ENCODE measurements around the gene TBC1D2. TPM values are rescaled to one million over a fixed set of nuclear protein-coding genes. Genes with fewer than 3 reads are reported as not detected.

The TBC1D2 gene
- total RNA-seq, 4 donors from 2014 or later: 11.3 to 33.5 (median 21.4) TPM

GRCh38 chr9:98234245-98234825 lies 21.1 kb downstream of the TBC1D2 start:
- no peak for TF ChIP-seq CTCF (IDR thresholded peaks at IDR 0.05; ENCODE audit: low read depth)

GRCh38 chr9:98232926-98233325 lies 22.5 kb downstream of the TBC1D2 start:
- TF ChIP-seq CTCF (IDR thresholded peaks at IDR 0.05; ENCODE audit: low read depth): no peak

- no peak for TF ChIP-seq CTCF (IDR thresholded peaks at IDR 0.05; ENCODE audit: low read depth)
Observed at GRCh38 chr9:98231770-98232478, 23.5 kb downstream of the TBC1D2 start.

- no peak for TF ChIP-seq CTCF (IDR thresholded peaks at IDR 0.05; ENCODE audit: low read depth)
Observed at GRCh38 chr9:98230789-98231188, 24.7 kb downstream of the TBC1D2 start.

GRCh38 chr9:98230304-98230703 lies 25.1 kb downstream of the TBC1D2 start:
- no peak for TF ChIP-seq CTCF (IDR thresholded peaks at IDR 0.05; ENCODE audit: low read depth)

- TF ChIP-seq CTCF (IDR thresholded peaks at IDR 0.05; ENCODE audit: low read depth): no peak
Observed at GRCh38 chr9:98229620-98230019, 25.8 kb downstream of the TBC1D2 start.

- no peak for TF ChIP-seq CTCF (IDR thresholded peaks at IDR 0.05; ENCODE audit: low read depth)
Observed at GRCh38 chr9:98229090-98229395, 26.4 kb downstream of the TBC1D2 start.

Measured in subcutaneous adipose tissue (tissue), 4 donors.